Parathyroid adenoma (tissue), 2 donors: ENCODE results near the gene SERPIND1.

Source experiments
- H2AFZ ChIP-seq: fragments of 300-600 bp; sonication (generic); one replicate; pipeline ENCODE4 v1.7.0; 2017; ENCODE audit warnings: antibody characterized with exemption, mild to moderate bottlenecking
- H3K27ac ChIP-seq: fragments of 300-600 bp; sonication (generic); one replicate; pipeline ENCODE4 v1.7.0; 2017
- H3K27me3 ChIP-seq: fragments of 300-600 bp; sonication (generic); one replicate; pipeline ENCODE4 v1.7.0; 2017; ENCODE audit warnings: low read length; ENCODE audit not compliant: control insufficient read depth, insufficient read depth
- H3K36me3 ChIP-seq: fragments of 300-600 bp; sonication (generic); one replicate; pipeline ENCODE4 v1.7.0; 2017; ENCODE audit warnings: low read length; ENCODE audit not compliant: control insufficient read depth, insufficient read depth
- H3K4me1 ChIP-seq: fragments of 300-600 bp; sonication (generic); one replicate; pipeline ENCODE4 v1.7.0; 2017; ENCODE audit warnings: control low read depth
- H3K4me2 ChIP-seq: fragments of 300-600 bp; sonication (generic); one replicate; pipeline ENCODE4 v1.7.0; 2017; ENCODE audit warnings: low read length
- H3K4me3 ChIP-seq: fragments of 300-600 bp; sonication (generic); one replicate; pipeline ENCODE4 v1.7.0; 2017; ENCODE audit warnings: low read depth, low read length
- H3K79me2 ChIP-seq: fragments of 300-600 bp; sonication (generic); one replicate; pipeline ENCODE4 v1.7.0; 2017; ENCODE audit warnings: control low read depth
- H3K9ac ChIP-seq: fragments of 300-600 bp; sonication (generic); one replicate; pipeline ENCODE4 v1.7.0; 2017; ENCODE audit warnings: mild to moderate bottlenecking
- H3K9me3 ChIP-seq: fragments of 300-600 bp; sonication (generic); one replicate; pipeline ENCODE4 v1.7.0; 2017; ENCODE audit warnings: low read length; ENCODE audit not compliant: control insufficient read depth
- CTCF ChIP-seq: fragments of 300-600 bp; sonication (generic); IDR thresholded peaks from one replicate; pipeline ENCODE4 v1.7.0; 2017; ENCODE audit warnings: antibody characterized with exemption, mild to moderate bottlenecking
- donor health status: primary hyperparathyroidism.

SERPIND1 gene

GRCh38 chr22:20829491-20830134 is 55.7 kb downstream of the SERPIND1 start:
- no peak overlapping the region for H3K9ac ChIP-seq
- H3K79me2 ChIP-seq: no peaks in the 10 kb centered on the region
- no peaks in the 10 kb centered on the region for H3K27me3 ChIP-seq
- H3K4me3 ChIP-seq: no peak overlapping the region
- no peaks in the 10 kb centered on the region for H3K4me1 ChIP-seq
- no peaks in the 10 kb centered on the region for H3K36me3 ChIP-seq
- H3K9me3 ChIP-seq: no peaks in the 10 kb centered on the region
- H3K27ac ChIP-seq: no peak overlapping the region
- no peak overlapping the region for H3K4me2 ChIP-seq
- H2AFZ ChIP-seq: no peak overlapping the region
- no peak for TF ChIP-seq CTCF

GRCh38 chr22:20833225-20833665 is 59.3 kb downstream of the SERPIND1 start:
- Histone ChIP-seq H3K27ac (no peak overlapping the region), H3K79me2 (peaks cover 3% of the 10 kb centered on the region), H2AFZ (no peak overlapping the region), H3K36me3 (no peaks in the 10 kb centered on the region), H3K4me3 (no peak overlapping the region), H3K27me3 (no peaks in the 10 kb centered on the region), H3K4me2 (no peak overlapping the region), H3K9me3 (no peaks in the 10 kb centered on the region), H3K4me1 (no peaks in the 10 kb centered on the region), H3K9ac (no peak overlapping the region)
- TF ChIP-seq CTCF: no peak

GRCh38 chr22:20834206-20834605 is 60.3 kb downstream of the SERPIND1 start:
- no peaks in the 10 kb centered on the region for H3K9me3 ChIP-seq
- no peak overlapping the region for H3K9ac ChIP-seq
- H3K27me3 ChIP-seq: no peaks in the 10 kb centered on the region
- TF ChIP-seq CTCF: no peak
- no peak overlapping the region for H3K4me3 ChIP-seq
- H3K4me2 ChIP-seq: no peak overlapping the region
- H3K79me2 ChIP-seq: peaks cover 3% of the 10 kb centered on the region
- no peaks in the 10 kb centered on the region for H3K4me1 ChIP-seq
- no peak overlapping the region for H3K27ac ChIP-seq
- no peak overlapping the region for H2AFZ ChIP-seq
- H3K36me3 ChIP-seq: no peaks in the 10 kb centered on the region

GRCh38 chr22:20834725-20835124 is 60.8 kb downstream of the SERPIND1 start:
- H3K4me2 ChIP-seq: no peak overlapping the region
- H3K9me3 ChIP-seq: no peaks in the 10 kb centered on the region
- H3K36me3 ChIP-seq: no peaks in the 10 kb centered on the region
- H3K27ac ChIP-seq: no peak overlapping the region
- H3K9ac ChIP-seq: no peak overlapping the region
- no peaks in the 10 kb centered on the region for H3K4me1 ChIP-seq
- H3K27me3 ChIP-seq: no peaks in the 10 kb centered on the region
- H3K4me3 ChIP-seq: no peak overlapping the region
- H3K79me2 ChIP-seq: peaks cover 6% of the 10 kb centered on the region
- H2AFZ ChIP-seq: no peak overlapping the region
- TF ChIP-seq CTCF: no peak
